ENCODE results near the gene PPP2R1A.
"Not testable (repeated sequence)": the region's sequence is repeated elsewhere in the genome, so short reads cannot be mapped to it uniquely, and the experiment has no call there.

Gene PPP2R1A

DNA sequence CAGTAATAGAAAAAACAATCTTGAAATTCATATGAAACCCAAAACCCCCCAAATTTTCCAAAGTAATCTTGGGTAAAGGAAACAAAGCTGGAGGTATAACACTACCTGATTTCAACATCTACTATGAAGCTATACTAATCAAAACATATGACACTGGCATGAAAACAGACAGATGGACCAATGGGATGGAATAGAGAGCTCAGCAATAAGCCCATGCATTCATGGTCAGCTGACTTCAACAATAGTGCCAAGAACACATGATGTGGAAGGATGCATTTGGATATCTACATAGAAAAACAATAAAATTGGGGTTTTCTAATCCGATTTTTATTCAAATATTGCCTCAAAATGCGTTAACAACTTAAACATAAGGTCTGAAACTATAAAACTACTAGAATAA, 47.3 kb downstream of the PPP2R1A start:
- in situ Hi-C loops (cut with HindIII; ENCODE audit: low sequenced_read_pairs) = no loop called here

DNA sequence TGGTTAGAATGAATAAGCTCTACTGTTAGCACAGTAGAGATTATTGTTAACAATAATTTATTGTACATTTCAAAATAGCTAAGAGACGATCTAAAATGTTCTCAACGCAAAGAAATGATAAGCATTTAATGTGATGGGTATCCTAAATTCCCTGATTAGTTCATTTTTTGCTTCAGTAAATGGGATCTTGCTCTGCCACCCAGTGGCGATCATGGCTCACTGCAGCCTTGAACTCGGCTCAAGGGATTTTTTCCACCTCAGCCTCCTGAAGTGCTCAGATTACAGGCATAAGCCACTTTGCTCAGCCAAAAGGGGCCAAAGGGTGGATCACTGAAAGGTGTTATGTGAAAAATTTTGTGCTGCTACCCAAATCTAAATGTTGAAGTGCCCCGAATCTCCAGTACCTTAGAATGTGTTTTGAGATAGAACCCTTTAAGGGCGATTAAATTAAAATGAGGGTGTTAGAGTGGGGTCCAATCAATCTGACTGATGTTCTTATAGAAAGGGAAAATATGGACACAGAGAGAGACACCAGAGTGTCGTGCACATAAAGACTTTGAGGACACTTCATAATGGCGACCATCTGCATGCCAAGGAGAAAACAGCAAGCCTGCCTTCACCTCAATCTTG, 48.0 kb downstream of the PPP2R1A start:
- in situ Hi-C loops (cut with HindIII; ENCODE audit: low sequenced_read_pairs) = no loop called here

- in situ Hi-C loops (cut with HindIII; ENCODE audit: low sequenced_read_pairs) = no loop called here
Observed at GRCh38 chr19:52244021-52244420, 54.2 kb downstream of the PPP2R1A start.

- in situ Hi-C loops (cut with HindIII; ENCODE audit: low sequenced_read_pairs) = no loop called here
Observed at GRCh38 chr19:52248241-52248640, 58.4 kb downstream of the PPP2R1A start.

DNA sequence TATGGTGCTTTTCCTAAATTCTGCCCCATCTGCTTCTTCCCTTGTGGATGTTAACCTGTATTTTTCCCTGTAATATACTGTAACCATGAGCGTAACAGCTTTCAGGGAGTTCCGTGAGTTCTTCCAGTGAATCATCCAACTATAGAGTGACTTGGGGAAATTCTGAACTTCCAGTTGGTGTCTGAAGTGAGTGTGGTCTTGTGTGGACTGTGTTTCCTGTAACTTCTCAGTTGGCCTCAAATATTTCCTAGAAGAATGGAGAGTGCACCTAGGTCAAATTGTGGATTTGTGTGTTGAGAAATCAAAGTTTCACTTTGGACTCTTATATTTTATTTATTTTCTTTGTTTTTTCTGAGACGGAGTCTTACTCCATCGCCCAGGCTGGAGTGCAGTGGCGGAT, 68.6 kb downstream of the PPP2R1A start:
- in situ Hi-C loops (cut with HindIII; ENCODE audit: low sequenced_read_pairs) = no loop called here

DNA sequence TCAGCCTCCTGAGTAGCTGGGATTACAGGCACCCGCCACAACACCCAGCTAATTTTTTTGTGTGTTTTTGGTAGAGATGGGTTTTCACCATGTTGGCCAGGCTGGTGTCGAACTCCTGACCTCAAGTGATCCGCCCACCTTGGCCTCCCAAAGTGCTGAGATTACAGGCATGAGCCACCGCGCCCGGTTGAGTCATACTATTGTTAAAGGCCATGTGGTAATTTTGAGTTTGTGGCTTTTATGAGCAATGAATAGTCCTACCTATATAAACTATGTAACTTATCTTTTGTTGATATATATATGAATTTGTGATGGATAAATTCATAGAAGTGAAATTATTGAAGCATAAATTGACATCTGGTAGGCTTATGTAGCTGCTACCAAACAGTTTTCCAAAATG, 75.7 kb downstream of the PPP2R1A start:
- in situ Hi-C loops (cut with HindIII; ENCODE audit: low sequenced_read_pairs) = not testable (repeated sequence)

GRCh38 chr19:52269338-52270261, 79.7 kb downstream of the PPP2R1A start, which contains the start of gene ZNF766:
TSS of gene ZNF766 (plus strand) at chr19:52269587. CDS start at chr19:52269614, 27 bp downstream.
- in situ Hi-C loops (cut with HindIII; ENCODE audit: low sequenced_read_pairs) = no loop called here

DNA sequence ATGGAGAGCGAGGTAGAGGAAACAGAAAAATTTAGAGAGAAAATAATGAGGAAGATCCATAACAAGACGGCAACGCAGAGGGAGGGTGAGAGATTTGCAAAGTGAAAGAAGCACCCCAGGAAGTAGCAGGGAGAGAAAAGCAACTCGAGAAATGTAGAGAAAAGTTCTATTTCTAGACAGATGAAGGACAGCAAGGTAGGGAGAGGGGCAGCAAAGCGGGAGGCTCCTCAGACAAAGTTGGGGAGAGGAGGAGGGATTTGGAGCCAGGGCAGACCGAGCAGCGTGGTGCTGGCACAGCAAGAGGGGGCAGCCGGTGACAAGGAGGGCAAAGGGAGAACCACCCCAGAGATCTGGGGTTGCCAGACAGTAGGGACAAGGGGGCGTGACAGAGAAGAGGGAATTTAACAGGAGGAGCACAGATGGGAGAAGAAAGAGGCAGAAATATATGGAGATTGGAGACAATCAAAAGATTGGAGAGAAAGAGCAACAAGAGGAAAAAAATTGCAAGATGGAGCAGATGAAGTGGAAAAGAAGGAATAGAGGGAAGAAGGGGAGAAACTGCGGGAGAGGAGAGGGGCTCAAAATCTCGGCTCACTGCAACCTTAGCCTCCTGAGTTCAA, 80.5 kb downstream of the PPP2R1A start:
- in situ Hi-C loops (cut with HindIII; ENCODE audit: low sequenced_read_pairs) = no loop called here

GRCh38 chr19:52273301-52273700, 83.4 kb downstream of the PPP2R1A start:
- in situ Hi-C loops (cut with HindIII; ENCODE audit: low sequenced_read_pairs) = no loop called here

DNA sequence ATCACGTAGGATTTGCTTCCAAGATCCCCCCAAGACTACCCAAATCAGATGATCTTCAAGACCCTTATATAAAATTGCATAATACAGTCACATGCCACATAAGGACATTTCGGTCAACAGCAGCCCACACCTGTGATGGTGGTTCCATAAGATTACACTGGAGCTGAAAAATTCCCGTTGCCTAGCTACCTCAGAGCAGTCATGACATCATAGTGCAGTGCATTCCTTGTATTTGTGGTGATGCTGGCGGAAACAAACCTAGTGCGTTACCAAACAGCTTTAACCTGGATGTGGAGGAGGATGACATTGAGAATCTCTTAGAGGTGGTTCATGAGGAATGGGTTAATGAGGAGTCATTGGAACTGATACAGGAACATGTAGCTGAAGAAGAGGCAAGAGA, 84.3 kb downstream of the PPP2R1A start:
- in situ Hi-C loops (cut with HindIII; ENCODE audit: low sequenced_read_pairs) = no loop called here

DNA sequence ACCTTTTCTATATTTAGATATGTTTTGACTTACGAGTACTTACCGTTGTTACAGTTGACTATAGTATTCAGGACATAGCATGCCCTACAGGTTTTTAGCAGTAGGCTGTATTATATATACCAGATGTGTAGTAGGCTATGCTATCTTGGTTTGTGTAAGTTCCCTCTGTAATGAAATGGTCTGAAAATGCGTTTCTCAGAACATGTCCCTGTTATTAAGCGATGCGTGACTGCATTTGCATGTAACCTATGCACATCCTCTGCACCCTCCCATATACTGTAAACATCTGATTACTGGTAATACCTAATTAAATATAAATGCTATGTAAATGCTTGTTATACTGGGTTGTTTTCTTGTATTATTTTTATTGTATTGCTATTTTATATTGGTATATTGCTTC, 86.1 kb downstream of the PPP2R1A start:
- in situ Hi-C loops (cut with HindIII; ENCODE audit: low sequenced_read_pairs) = no loop called here

DNA sequence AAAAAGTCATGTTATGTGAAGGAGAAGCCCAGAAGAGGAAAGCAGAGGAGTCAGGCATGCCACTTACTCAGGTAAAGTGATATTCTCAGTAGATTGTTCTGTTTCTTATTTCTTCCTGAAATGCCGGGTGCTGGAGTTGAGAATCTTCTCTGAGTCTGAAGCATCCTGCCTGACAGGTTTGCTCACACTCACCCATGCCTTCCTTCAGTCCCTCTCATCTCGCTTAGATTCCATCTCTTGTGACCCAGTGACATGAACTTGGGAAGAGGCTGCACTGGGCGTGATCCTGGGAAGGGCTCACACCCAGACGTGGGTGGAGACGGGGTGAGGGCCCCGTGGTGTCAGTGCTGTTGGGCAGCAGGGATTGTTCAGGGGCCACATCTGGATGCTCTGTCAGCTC, 87.6 kb downstream of the PPP2R1A start:
- in situ Hi-C loops (cut with HindIII; ENCODE audit: low sequenced_read_pairs) = no loop called here

All from endothelial cell of hepatic sinusoid (primary cell).